Hematopoietic multipotent progenitor cell treated with erythropoietin and hydrocortisone succinate and interleukin-3 and kit ligand, for 6 days (in vitro differentiated cells): ENCODE measurements around the gene HRH1.
"Not testable (repeated sequence)": the region's sequence is repeated elsewhere in the genome, so short reads cannot be mapped to it uniquely, and the experiment has no call there.

Experiments
- DNase-seq: peaks from one replicate; pipeline ENCODE4 v3.0.0-alpha.2; 2015

Gene HRH1

GRCh38 chr3:11211531-11212298 lies 57.4 kb downstream of the HRH1 start:
- no peak for DNase-seq

- DNase-seq: no peak
These were observed 58.0 kb downstream of the HRH1 start for GRCh38 chr3:11212299-11212608.

- DNase-seq: no peak
These were observed 58.5 kb downstream of the HRH1 start for GRCh38 chr3:11212784-11213183.

- no peak for DNase-seq
These were observed 59.6 kb downstream of the HRH1 start for GRCh38 chr3:11213810-11214450.

GRCh38 chr3:11214451-11214978 lies 60.2 kb downstream of the HRH1 start:
- DNase-seq: no peak

- DNase-seq: not testable (repeated sequence)
These were observed 63.1 kb downstream of the HRH1 start for GRCh38 chr3:11217370-11217769.

GRCh38 chr3:11220230-11220629 lies 65.9 kb downstream of the HRH1 start:
- no peak for DNase-seq

GRCh38 chr3:11221818-11222415 lies 67.6 kb downstream of the HRH1 start:
- no peak for DNase-seq

GRCh38 chr3:11224010-11224409 lies 69.7 kb downstream of the HRH1 start:
- DNase-seq: no peak

GRCh38 chr3:11224870-11225229 lies 70.6 kb downstream of the HRH1 start:
- DNase-seq: no peak

- no peak for DNase-seq
These were observed 71.7 kb downstream of the HRH1 start for GRCh38 chr3:11226042-11226370.

- DNase-seq: no peak
These were observed 73.7 kb downstream of the HRH1 start for GRCh38 chr3:11228041-11228440.

GRCh38 chr3:11230125-11230524 lies 75.8 kb downstream of the HRH1 start:
- DNase-seq: no peak

- DNase-seq: no peak
These were observed 76.5 kb downstream of the HRH1 start for GRCh38 chr3:11230832-11231231.

- no peak for DNase-seq
These were observed 81.1 kb downstream of the HRH1 start for GRCh38 chr3:11235385-11235784.

- peak; percentile 70 for DNase-seq
These were observed 82.5 kb downstream of the HRH1 start for GRCh38 chr3:11236588-11237461.

GRCh38 chr3:11238060-11238459 lies 83.8 kb downstream of the HRH1 start:
- no peak for DNase-seq

- peak; percentile 34 for DNase-seq
These were observed 84.6 kb downstream of the HRH1 start for GRCh38 chr3:11238880-11239279.

- no peak for DNase-seq
These were observed 85.5 kb downstream of the HRH1 start for GRCh38 chr3:11239796-11240195.

- DNase-seq: no peak
These were observed 86.2 kb downstream of the HRH1 start for GRCh38 chr3:11240496-11240895.

- DNase-seq: no peak
These were observed 89.9 kb downstream of the HRH1 start for GRCh38 chr3:11244121-11244677.

- DNase-seq: no peak
These were observed 91.0 kb downstream of the HRH1 start for GRCh38 chr3:11245276-11245675.
